ENCODE measurements around the gene R3HCC1L.

R3HCC1L gene

GRCh38 chr10:98154076-98154475, 19.6 kb downstream of the R3HCC1L start:
- peaks cover 56% of the 10 kb centered on the region for H3K79me2 ChIP-seq (ENCODE audit: insufficient read depth, low read length)
- H4K20me1 ChIP-seq (ENCODE audit: insufficient read depth, low read length, poor library complexity, severe bottlenecking) = peaks cover 4% of the 10 kb centered on the region
- no peak overlapping the region for H2AFZ ChIP-seq (ENCODE audit: low read length)
- H3K4me3 ChIP-seq (ENCODE audit: low read length, poor library complexity, severe bottlenecking) = no peak overlapping the region
- H3K4me2 ChIP-seq (ENCODE audit: low read depth, low read length, poor library complexity, severe bottlenecking) = no peak overlapping the region
- peaks cover 29% of the 10 kb centered on the region for H3K36me3 ChIP-seq (ENCODE audit: insufficient read depth, low read length)
- H3K9me3 ChIP-seq (ENCODE audit: insufficient read depth, low read depth, low read length) = peaks cover 8% of the 10 kb centered on the region
- no peaks in the 10 kb centered on the region for H3K9me2 ChIP-seq (replicated peaks; ENCODE audit: low read depth, low read length)
- H3K4me1 ChIP-seq (ENCODE audit: insufficient read depth, low read length, poor library complexity, severe bottlenecking) = no peaks in the 10 kb centered on the region
- no peak for TF ChIP-seq EZH2phosphoT487 (IDR thresholded peaks at IDR 0.05; ENCODE audit: borderline replicate concordance)
- no peak overlapping the region for H3K9ac ChIP-seq (ENCODE audit: low read depth, low read length, poor library complexity, severe bottlenecking)
- no peaks in the 10 kb centered on the region for H3F3A ChIP-seq (ENCODE audit: low read depth)
- no peaks in the 10 kb centered on the region for H3K27me3 ChIP-seq (ENCODE audit: insufficient read depth, low read length, poor library complexity, severe bottlenecking)

GRCh38 chr10:98158576-98158975, 24.1 kb downstream of the R3HCC1L start:
- peaks cover 46% of the 10 kb centered on the region for H3K36me3 ChIP-seq (ENCODE audit: insufficient read depth, low read length)
- H3K27me3 ChIP-seq (ENCODE audit: insufficient read depth, low read length, poor library complexity, severe bottlenecking) = no peaks in the 10 kb centered on the region
- TF ChIP-seq CTCF (conservative IDR thresholded peaks at IDR 0.05; ENCODE audit: low read length) (no peak), EZH2phosphoT487 (IDR thresholded peaks at IDR 0.05; ENCODE audit: borderline replicate concordance) (no peak)
- H3K9ac ChIP-seq (ENCODE audit: low read depth, low read length, poor library complexity, severe bottlenecking) = no peak overlapping the region
- H3K4me3 ChIP-seq (ENCODE audit: low read length, poor library complexity, severe bottlenecking) = no peak overlapping the region
- no peaks in the 10 kb centered on the region for H4K20me1 ChIP-seq (ENCODE audit: insufficient read depth, low read length, poor library complexity, severe bottlenecking)
- H3K4me2 ChIP-seq (ENCODE audit: low read depth, low read length, poor library complexity, severe bottlenecking) = no peak overlapping the region
- H3K9me3 ChIP-seq (ENCODE audit: insufficient read depth, low read depth, low read length) = no peaks in the 10 kb centered on the region
- no peak overlapping the region for H2AFZ ChIP-seq (ENCODE audit: low read length)
- H3F3A ChIP-seq (ENCODE audit: low read depth) = no peaks in the 10 kb centered on the region
- no peaks in the 10 kb centered on the region for H3K4me1 ChIP-seq (ENCODE audit: insufficient read depth, low read length, poor library complexity, severe bottlenecking)
- no peaks in the 10 kb centered on the region for H3K9me2 ChIP-seq (replicated peaks; ENCODE audit: low read depth, low read length)
- H3K79me2 ChIP-seq (ENCODE audit: insufficient read depth, low read length) = peaks cover 44% of the 10 kb centered on the region

- Histone ChIP-seq H4K20me1 (ENCODE audit: insufficient read depth, low read length, poor library complexity, severe bottlenecking) (no peaks in the 10 kb centered on the region), H3K4me2 (ENCODE audit: low read depth, low read length, poor library complexity, severe bottlenecking) (no peak overlapping the region), H2AFZ (ENCODE audit: low read length) (no peak overlapping the region), H3K36me3 (ENCODE audit: insufficient read depth, low read length) (peaks cover 61% of the 10 kb centered on the region), H3K4me1 (ENCODE audit: insufficient read depth, low read length, poor library complexity, severe bottlenecking) (no peaks in the 10 kb centered on the region), H3K79me2 (ENCODE audit: insufficient read depth, low read length) (peaks cover 15% of the 10 kb centered on the region; the same call in 1 of the 2 replicates), H3K9me3 (ENCODE audit: insufficient read depth, low read depth, low read length) (no peaks in the 10 kb centered on the region), H3K27me3 (ENCODE audit: insufficient read depth, low read length, poor library complexity, severe bottlenecking) (no peaks in the 10 kb centered on the region), H3F3A (ENCODE audit: low read depth) (no peaks in the 10 kb centered on the region; the same call in 1 of the 2 replicates), H3K9me2 (replicated peaks; ENCODE audit: low read depth, low read length) (no peaks in the 10 kb centered on the region), H3K9ac (ENCODE audit: low read depth, low read length, poor library complexity, severe bottlenecking) (no peak overlapping the region), H3K4me3 (ENCODE audit: low read length, poor library complexity, severe bottlenecking) (no peak overlapping the region)
- TF ChIP-seq CTCF (conservative IDR thresholded peaks at IDR 0.05; ENCODE audit: low read length) = no peak
- no peak for TF ChIP-seq EZH2phosphoT487 (IDR thresholded peaks at IDR 0.05; ENCODE audit: borderline replicate concordance)
Measured at GRCh38 chr10:98163941-98164340, 29.5 kb downstream of the R3HCC1L start.

GRCh38 chr10:98167191-98167590, 32.7 kb downstream of the R3HCC1L start:
- H3K9ac ChIP-seq (ENCODE audit: low read depth, low read length, poor library complexity, severe bottlenecking) = no peak overlapping the region
- H3K79me2 ChIP-seq (ENCODE audit: insufficient read depth, low read length) = peaks cover 17% of the 10 kb centered on the region; the same call in 1 of the 2 replicates
- H3K27me3 ChIP-seq (ENCODE audit: insufficient read depth, low read length, poor library complexity, severe bottlenecking) = no peaks in the 10 kb centered on the region
- H3K4me2 ChIP-seq (ENCODE audit: low read depth, low read length, poor library complexity, severe bottlenecking) = no peak overlapping the region
- no peaks in the 10 kb centered on the region for H3K9me3 ChIP-seq (ENCODE audit: insufficient read depth, low read depth, low read length)
- no peaks in the 10 kb centered on the region for H3K9me2 ChIP-seq (replicated peaks; ENCODE audit: low read depth, low read length)
- TF ChIP-seq EZH2phosphoT487 (IDR thresholded peaks at IDR 0.05; ENCODE audit: borderline replicate concordance) (no peak), CTCF (conservative IDR thresholded peaks at IDR 0.05; ENCODE audit: low read length) (no peak)
- no peaks in the 10 kb centered on the region for H4K20me1 ChIP-seq (ENCODE audit: insufficient read depth, low read length, poor library complexity, severe bottlenecking)
- no peak overlapping the region for H2AFZ ChIP-seq (ENCODE audit: low read length)
- peaks cover 55% of the 10 kb centered on the region for H3K36me3 ChIP-seq (ENCODE audit: insufficient read depth, low read length)
- H3K4me3 ChIP-seq (ENCODE audit: low read length, poor library complexity, severe bottlenecking) = no peak overlapping the region
- peaks cover under 1% of the 10 kb centered on the region for H3K4me1 ChIP-seq (ENCODE audit: insufficient read depth, low read length, poor library complexity, severe bottlenecking)
- H3F3A ChIP-seq (ENCODE audit: low read depth) = no peaks in the 10 kb centered on the region; the same call in 1 of the 2 replicates
